Liver (tissue), 9 donors: ENCODE results near the gene KLKB1. TPM values are rescaled to one million over a fixed set of nuclear protein-coding genes. Genes with fewer than 3 reads are reported as not detected.

Source experiments
- DNase-seq: peaks from one replicate; pipeline ENCODE4 v3.0.0-alpha.2; 2017; ENCODE audit warnings: low spot score
- H3K27ac ChIP-seq, 2 donors: one replicate each; pipeline ENCODE4 v1.7.0; 2013; ENCODE audit warnings: inconsistent platforms in 2 of 2, low read length in 2 of 2, control low read depth in 1 of 2, low read depth in 1 of 2, mild to moderate bottlenecking in 1 of 2
- H3K27me3 ChIP-seq, 4 donors: one replicate each; pipeline versions ENCODE4 v1.6.1 to v1.7.0; 2013; ENCODE audit warnings: low read length in 3 of 4, inconsistent platforms in 1 of 4, mild to moderate bottlenecking in 1 of 4, moderate library complexity in 1 of 4; ENCODE audit not compliant: control insufficient read depth in 4 of 4, insufficient read depth in 4 of 4
- H3K36me3 ChIP-seq, 4 donors: one replicate each; pipeline versions ENCODE4 v1.6.1 to v1.7.0; 2013; ENCODE audit warnings: low read length in 3 of 4, mild to moderate bottlenecking in 3 of 4, low read depth in 1 of 4, moderate library complexity in 1 of 4; ENCODE audit not compliant: control insufficient read depth in 4 of 4, insufficient read depth in 3 of 4
- H3K4me1 ChIP-seq, 4 donors: one replicate each; pipeline versions ENCODE4 v1.6.1 to v1.7.0; 2013; ENCODE audit warnings: low read length in 3 of 4, mild to moderate bottlenecking in 3 of 4, moderate library complexity in 1 of 4; ENCODE audit not compliant: control insufficient read depth in 4 of 4, insufficient read depth in 4 of 4
- H3K4me3 ChIP-seq, 3 donors: one replicate each; pipeline versions ENCODE4 v1.6.1 to v1.7.0; 2013; ENCODE audit warnings: low read length in 3 of 3, control low read depth in 1 of 3, low read depth in 1 of 3, mild to moderate bottlenecking in 1 of 3
- H3K9ac ChIP-seq, 2 donors: one replicate each; pipeline ENCODE4 v1.7.0; 2013; ENCODE audit warnings: low read length in 2 of 2, mild to moderate bottlenecking in 2 of 2, moderate library complexity in 2 of 2, control low read depth in 1 of 2, low read depth in 1 of 2
- H3K9me3 ChIP-seq, 4 donors: one replicate each; pipeline versions ENCODE4 v1.6.1 to v1.7.0; 2013; ENCODE audit warnings: low read length in 3 of 4; ENCODE audit not compliant: control insufficient read depth in 4 of 4
- ATF3 ChIP-seq: IDR thresholded peaks from 2 replicates; pipeline ENCODE4 v1.6.1; 2016; ENCODE audit warnings: antibody characterized with exemption
- CTCF ChIP-seq: fragments of 150-350 bp; IDR thresholded peaks from 2 replicates; pipeline ENCODE4 v1.5.1; 2017; ENCODE audit warnings: improper control_type of control experiment, low read depth, low read length; ENCODE audit not compliant: missing input control
- EGR1 ChIP-seq, 2 donors: IDR thresholded peaks; 2 replicates each; pipeline ENCODE4 v1.6.1; 2016 to 2018; ENCODE audit warnings: antibody characterized with exemption in 2 of 2, low read depth in 2 of 2
- FOXA1 ChIP-seq: IDR thresholded peaks from 2 replicates; pipeline ENCODE4 v1.6.1; 2016; ENCODE audit warnings: antibody characterized with exemption
- FOXA2 ChIP-seq: IDR thresholded peaks from 2 replicates; pipeline ENCODE4 v1.6.1; 2016; ENCODE audit warnings: antibody characterized with exemption
- GABPA ChIP-seq, 2 donors: IDR thresholded peaks in 1 of 2; conservative IDR thresholded peaks in 1 of 2; 2 replicates each; pipeline ENCODE4 v1.6.1; 2016; ENCODE audit warnings: antibody characterized with exemption in 2 of 2, mild to moderate bottlenecking in 1 of 2, moderate library complexity in 1 of 2
- HNF4A ChIP-seq, 2 donors: conservative IDR thresholded peaks; 2 replicates each; pipeline ENCODE4 v1.6.1; 2016; ENCODE audit warnings: antibody characterized with exemption in 2 of 2, mild to moderate bottlenecking in 2 of 2
- HNF4G ChIP-seq: IDR thresholded peaks from 2 replicates; pipeline ENCODE4 v1.6.1; 2016; ENCODE audit warnings: antibody characterized with exemption
- JUND ChIP-seq, 2 donors: IDR thresholded peaks; 2 replicates each; pipeline ENCODE4 v1.6.1; 2016; ENCODE audit warnings: antibody characterized with exemption in 2 of 2
- MAX ChIP-seq: IDR thresholded peaks from 2 replicates; pipeline ENCODE4 v1.6.1; 2016; ENCODE audit warnings: antibody characterized with exemption
- NR2F2 ChIP-seq: IDR thresholded peaks from 2 replicates; pipeline ENCODE4 v1.6.1; 2016; ENCODE audit warnings: antibody characterized with exemption
- RAD21 ChIP-seq, 2 donors: IDR thresholded peaks; 2 replicates each; pipeline ENCODE4 v1.6.1; 2016; ENCODE audit warnings: antibody characterized with exemption in 2 of 2, mild to moderate bottlenecking in 2 of 2
- REST ChIP-seq: IDR thresholded peaks from 2 replicates; pipeline ENCODE4 v1.6.1; 2016; ENCODE audit warnings: antibody characterized with exemption, mild to moderate bottlenecking
- RXRA ChIP-seq, 2 donors: IDR thresholded peaks; 2 replicates each; pipeline ENCODE4 v1.6.1; 2017 to 2018; ENCODE audit warnings: antibody characterized with exemption in 2 of 2, mild to moderate bottlenecking in 1 of 2
- SP1 ChIP-seq: IDR thresholded peaks from 2 replicates; pipeline ENCODE4 v1.6.1; 2018; ENCODE audit warnings: antibody characterized with exemption, mild to moderate bottlenecking
- TAF1 ChIP-seq: conservative IDR thresholded peaks from 2 replicates; pipeline ENCODE4 v1.6.1; 2016; ENCODE audit warnings: antibody characterized with exemption, mild to moderate bottlenecking
- YY1 ChIP-seq: IDR thresholded peaks from 2 replicates; pipeline ENCODE4 v1.6.1; 2016; ENCODE audit warnings: antibody characterized with exemption, mild to moderate bottlenecking
- ZBTB33 ChIP-seq: IDR thresholded peaks from 2 replicates; pipeline ENCODE4 v1.6.1; 2016; ENCODE audit warnings: antibody characterized with exemption
- WGBS: extraction: QIAGEN DNeasy Blood & Tissue Kit; methylation state at CpG from one replicate; pipeline ENCODE4 v1.1.7; 2013; 5-methylcytosine and 5-hydroxymethylcytosine counted together
- polyA plus RNA-seq, 2 donors: library from polyadenylated mRNA; stranded (reverse) in 1 of 2; unstranded in 1 of 2; fragments of 200-250 nt in 1 of 2; fragments of >200 nt in 1 of 2; fragmentation: Nextera tagmentation in 1 of 2; extraction: Ambion mirVana in 1 of 2; gene quantifications; one replicate each; pipeline versions ENCODE4 v1.2.1 to v1.2.3, GENCODE V29; 2013 to 2015
- total RNA-seq, 2 donors: library from RNA; depleted of rRNA; stranded (reverse); fragments of >200 nt; gene quantifications; one replicate each; pipeline ENCODE4 v1.2.3, GENCODE V29; 2014
- donor health status: healthy.
- donor health status: healthy.
- donor health status: healthy.
- donor health status: healthy.
- donor health status: healthy.

The KLKB1 gene
- total and polyA plus RNA-seq, 4 donors = 36.5 to 78.9 (median 60.2) TPM

- Histone ChIP-seq H3K27ac (peak overlapping the region; percentile 49 to 68), H3K4me3 (no peak overlapping the region), H3K27me3 (no peaks in the 10 kb centered on the region), H3K9me3 (no peaks in the 10 kb centered on the region), H3K9ac (no peak overlapping the region), H3K36me3 (peaks cover 7 to 33% (median 24%) of the 10 kb centered on the region in 4 donors), H3K4me1 (peaks cover 1 to 36% (median 16%) of the 10 kb centered on the region in 4 donors)
- no peak for DNase-seq
- peak; percentile 47 for TF ChIP-seq FOXA1
- peak; percentile 86 for TF ChIP-seq FOXA2
- peak in 1 of 2 donors; percentile 51 for TF ChIP-seq RAD21 (IDR thresholded peaks at IDR 0.05)
- TF ChIP-seq YY1 = peak; percentile 43
- TF ChIP-seq GABPA (IDR thresholded peaks at IDR 0.05 in 1 of 2, conservative IDR thresholded peaks at IDR 0.05 in 1 of 2) = no peak
- no peak for TF ChIP-seq EGR1 (IDR thresholded peaks at IDR 0.05; ENCODE audit: low read depth in 2 of 2)
- peak; percentile 42 to 48 for TF ChIP-seq HNF4A (conservative IDR thresholded peaks at IDR 0.05)
- TF ChIP-seq HNF4G = no peak
- TF ChIP-seq CTCF = no peak
- peak; percentile 57 for TF ChIP-seq SP1
- TF ChIP-seq MAX = no peak
- TF ChIP-seq ZBTB33 = no peak
- TF ChIP-seq ATF3 = peak; percentile 87
- TF ChIP-seq TAF1 = no peak
- TF ChIP-seq JUND (IDR thresholded peaks at IDR 0.05) = peak in 1 of 2 donors; percentile 31
- TF ChIP-seq RXRA (IDR thresholded peaks at IDR 0.05) = peak; percentile 61 to 76
- TF ChIP-seq NR2F2 = no peak
- TF ChIP-seq REST = no peak
- 25% methylated on average over 4 of the region's 4 CpGs for WGBS
These were observed 8.8 kb downstream of the KLKB1 start for GRCh38 chr4:186236126-186236525.
